ENCODE measurements around the gene CCL3.
"Not testable (repeated sequence)": the region's sequence is repeated elsewhere in the genome, so short reads cannot be mapped to it uniquely, and the experiment has no call there.

CCL3 gene

GRCh38 chr17:36114971-36115648, 25.2 kb upstream of the CCL3 start:
- DNase-seq (ENCODE audit: low read depth): not testable (repeated sequence)

GRCh38 chr17:36113131-36113530, 23.2 kb upstream of the CCL3 start:
- not testable (repeated sequence) for DNase-seq (ENCODE audit: low read depth)

- DNase-seq (ENCODE audit: low read depth): no peak
Observed at GRCh38 chr17:36112572-36112971, 22.6 kb upstream of the CCL3 start.

GRCh38 chr17:36111068-36111490, 21.1 kb upstream of the CCL3 start:
- no peak for DNase-seq (ENCODE audit: low read depth)

GRCh38 chr17:36108265-36108664, 18.3 kb upstream of the CCL3 start:
- not testable (repeated sequence) for DNase-seq (ENCODE audit: low read depth)

- no peak for DNase-seq (ENCODE audit: low read depth)
Observed at GRCh38 chr17:36107660-36108059, 17.7 kb upstream of the CCL3 start.

- no peak for DNase-seq (ENCODE audit: low read depth)
Observed at GRCh38 chr17:36106493-36106835, 16.5 kb upstream of the CCL3 start.

GRCh38 chr17:36105781-36106492, 16.0 kb upstream of the CCL3 start:
- no peak for DNase-seq (ENCODE audit: low read depth)

GRCh38 chr17:36104701-36105181, 14.8 kb upstream of the CCL3 start:
- no peak for DNase-seq (ENCODE audit: low read depth)

GRCh38 chr17:36104246-36104645, 14.3 kb upstream of the CCL3 start:
- DNase-seq (ENCODE audit: low read depth): not testable (repeated sequence)

GRCh38 chr17:36103401-36103975, 13.5 kb upstream of the CCL3 start, which contains the start of gene CCL4:
Gene CCL4 (plus strand): TSS chr17:36103827. CDS start chr17:36103906, 79 bp downstream.
- DNase-seq (ENCODE audit: low read depth): not testable (repeated sequence)

GRCh38 chr17:36099004-36099403, 9.1 kb upstream of the CCL3 start:
- DNase-seq (ENCODE audit: low read depth): not testable (repeated sequence)

- no peak for DNase-seq (ENCODE audit: low read depth)
Observed at GRCh38 chr17:36095992-36096391, 6.0 kb upstream of the CCL3 start.

GRCh38 chr17:36094746-36095145, 4.8 kb upstream of the CCL3 start:
- DNase-seq (ENCODE audit: low read depth): no peak

- no peak for DNase-seq (ENCODE audit: low read depth)
Observed at GRCh38 chr17:36094232-36094631, 4.3 kb upstream of the CCL3 start.

GRCh38 chr17:36092715-36093114, 2.8 kb upstream of the CCL3 start:
- not testable (repeated sequence) for DNase-seq (ENCODE audit: low read depth)

- no peak for DNase-seq (ENCODE audit: low read depth)
Observed at GRCh38 chr17:36092230-36092629, 2.3 kb upstream of the CCL3 start.

- DNase-seq (ENCODE audit: low read depth): no peak
Observed at GRCh38 chr17:36089339-36089865, 541 bp downstream of the CCL3 start.

GRCh38 chr17:36088670-36089338, 1.1 kb downstream of the CCL3 start:
- no peak for DNase-seq (ENCODE audit: low read depth)

GRCh38 chr17:36087897-36088572, 1.9 kb downstream of the CCL3 start:
- not testable (repeated sequence) for DNase-seq (ENCODE audit: low read depth)

GRCh38 chr17:36087471-36087870, 2.5 kb downstream of the CCL3 start:
- not testable (repeated sequence) for DNase-seq (ENCODE audit: low read depth)

GRCh38 chr17:36086791-36087190, 3.2 kb downstream of the CCL3 start:
- no peak for DNase-seq (ENCODE audit: low read depth)

All from GM04504 (cell line).